H9 (cell line): Measurements from ENCODE around the gene FASTK. TPM values are rescaled to one million over a fixed set of nuclear protein-coding genes. Genes with fewer than 3 reads are reported as not detected.

ENCODE experiments used
- DNase-seq: peaks from one replicate; pipeline ENCODE4 v3.0.0-alpha.2; 2017
- H2AFZ ChIP-seq: one replicate; pipeline ENCODE4 v1.6.1; 2013; ENCODE audit warnings: mild to moderate bottlenecking, low read length, control low read depth, moderate library complexity
- H2AK5ac ChIP-seq: 2 replicates; pipeline ENCODE4 v1.6.1; 2013; ENCODE audit warnings: low read length, control low read depth, mixed read lengths; ENCODE audit not compliant: insufficient read length
- H2BK120ac ChIP-seq: one replicate; pipeline ENCODE4 v1.6.1; 2013; ENCODE audit warnings: low read depth, mild to moderate bottlenecking, low read length, control low read depth, inconsistent platforms; ENCODE audit not compliant: poor library complexity, severe bottlenecking
- H2BK12ac ChIP-seq: 2 replicates; pipeline ENCODE4 v1.6.1; 2013; ENCODE audit warnings: low read length, control low read depth, mixed read lengths, low read depth; ENCODE audit not compliant: insufficient read length
- H2BK15ac ChIP-seq: 2 replicates; pipeline ENCODE4 v1.6.1; 2013; ENCODE audit warnings: low read depth, low read length, control low read depth
- H2BK20ac ChIP-seq: one replicate; pipeline ENCODE4 v1.6.1; 2013; ENCODE audit warnings: low read depth, mild to moderate bottlenecking, low read length, control low read depth, inconsistent platforms; ENCODE audit not compliant: poor library complexity, severe bottlenecking
- H2BK5ac ChIP-seq: 2 replicates; pipeline ENCODE4 v1.6.1; 2013; ENCODE audit warnings: low read length, control low read depth, mixed read lengths; ENCODE audit not compliant: insufficient read length
- H3K14ac ChIP-seq: 2 replicates; pipeline ENCODE4 v1.6.1; 2013; ENCODE audit warnings: low read length, control low read depth; ENCODE audit not compliant: insufficient read depth
- H3K18ac ChIP-seq: 2 replicates; pipeline ENCODE4 v1.6.1; 2013; ENCODE audit warnings: low read depth, mild to moderate bottlenecking, mixed read lengths, low read length, control low read depth; ENCODE audit not compliant: insufficient read length
- H3K23ac ChIP-seq: 2 replicates; pipeline ENCODE4 v1.6.1; 2013; ENCODE audit warnings: low read length, control low read depth, mixed read lengths, low read depth; ENCODE audit not compliant: insufficient read length
- H3K23me2 ChIP-seq: 2 replicates; pipeline ENCODE4 v1.6.1; 2013; ENCODE audit warnings: low read depth, mild to moderate bottlenecking, mixed read lengths, low read length, control low read depth; ENCODE audit not compliant: insufficient read length, poor library complexity, severe bottlenecking
- H3K27ac ChIP-seq: 2 replicates; pipeline ENCODE4 v1.5.1; 2013; ENCODE audit warnings: low read length, control low read depth, mixed read lengths, low read depth; ENCODE audit not compliant: insufficient read length
- H3K27me3 ChIP-seq: 2 replicates; pipeline ENCODE4 v1.6.1; 2013; ENCODE audit warnings: low read length, control low read depth, inconsistent platforms; ENCODE audit not compliant: insufficient read depth
- H3K4ac ChIP-seq: 2 replicates; pipeline ENCODE4 v1.6.1; 2013; ENCODE audit warnings: low read depth, mild to moderate bottlenecking, control low read depth, inconsistent platforms, low read length, moderate library complexity
- H3K4me1 ChIP-seq: 2 replicates; pipeline ENCODE4 v1.6.1; 2013; ENCODE audit warnings: low read length, control low read depth, inconsistent platforms; ENCODE audit not compliant: insufficient read depth
- H3K4me2 ChIP-seq: 2 replicates; pipeline ENCODE4 v1.6.1; 2013; ENCODE audit warnings: low read length, control low read depth, mixed read lengths; ENCODE audit not compliant: insufficient read length, insufficient read depth
- H3K56ac ChIP-seq: 2 replicates; pipeline ENCODE4 v1.6.1; 2013; ENCODE audit warnings: low read depth, mild to moderate bottlenecking, mixed read lengths, low read length, control low read depth; ENCODE audit not compliant: insufficient read length
- H3K79me1 ChIP-seq: 2 replicates; pipeline ENCODE4 v1.6.1; 2013; ENCODE audit warnings: low read depth, mild to moderate bottlenecking, moderate library complexity, low read length, control low read depth, inconsistent platforms; ENCODE audit not compliant: insufficient read depth, poor library complexity, severe bottlenecking
- H3K79me2 ChIP-seq: 2 replicates; pipeline ENCODE4 v1.6.1; 2013; ENCODE audit warnings: low read length, control low read depth, inconsistent platforms; ENCODE audit not compliant: insufficient read depth
- H3K9ac ChIP-seq: 2 replicates; pipeline ENCODE4 v1.6.1; 2013; ENCODE audit warnings: low read length, control low read depth, mixed read lengths; ENCODE audit not compliant: insufficient read length; ENCODE audit errors: extremely low read depth
- H3K9me3 ChIP-seq: one replicate; pipeline ENCODE4 v1.6.1; 2013; ENCODE audit warnings: low read depth, low read length, inconsistent platforms; ENCODE audit not compliant: control insufficient read depth
- H3T11ph ChIP-seq: one replicate; pipeline ENCODE4 v1.6.1; 2013; ENCODE audit warnings: mild to moderate bottlenecking, low read length, control low read depth, inconsistent platforms
- H4K20me1 ChIP-seq: one replicate; pipeline ENCODE4 v1.6.1; 2013; ENCODE audit not compliant: control insufficient read depth, insufficient read length, insufficient read depth
- H4K5ac ChIP-seq: 2 replicates; pipeline ENCODE4 v1.6.1; 2013; ENCODE audit warnings: low read depth, mild to moderate bottlenecking, mixed read lengths, low read length, control low read depth; ENCODE audit not compliant: insufficient read length
- H4K8ac ChIP-seq: replicated peaks from 2 replicates; pipeline ENCODE4 v1.6.1; 2013; ENCODE audit warnings: low read length, control low read depth, mixed read lengths, low read depth; ENCODE audit not compliant: insufficient read length
- H4K91ac ChIP-seq: 2 replicates; pipeline ENCODE4 v1.6.1; 2013; ENCODE audit warnings: low read depth, mild to moderate bottlenecking, moderate library complexity, mixed read lengths, low read length, control low read depth; ENCODE audit not compliant: insufficient read length
- H3K27ac Mint-ChIP-seq, 3 experiments: 2 replicates in 2 of 3; 3 replicates in 1 of 3; pipeline ENCODE4 v1.8.0; 2020 to 2021; ENCODE audit warnings: mixed read lengths in 3 of 3, mild to moderate bottlenecking in 1 of 3, moderate library complexity in 1 of 3
- H3K27me3 Mint-ChIP-seq: 2 replicates; pipeline ENCODE4 v1.8.0; 2021; ENCODE audit warnings: low read depth, mild to moderate bottlenecking, moderate library complexity, mixed read lengths
- H3K36me3 Mint-ChIP-seq, 3 experiments: 2 replicates in 2 of 3; 3 replicates in 1 of 3; pipeline ENCODE4 v1.8.0; 2020 to 2021; ENCODE audit warnings: low read depth in 3 of 3, mixed read lengths in 3 of 3; ENCODE audit not compliant: insufficient read depth in 1 of 3
- H3K4me1 Mint-ChIP-seq, 2 experiments: 2 replicates each; pipeline ENCODE4 v1.8.0; 2020; ENCODE audit warnings: mixed read lengths in 2 of 2
- H3K4me3 Mint-ChIP-seq, 2 experiments: 2 replicates in 1 of 2; 3 replicates in 1 of 2; pipeline ENCODE4 v1.8.0; 2020 to 2021; ENCODE audit warnings: mild to moderate bottlenecking in 2 of 2, mixed read lengths in 2 of 2, moderate library complexity in 1 of 2
- H3K9me3 Mint-ChIP-seq, 2 experiments: 2 replicates in 1 of 2; 3 replicates in 1 of 2; pipeline ENCODE4 v1.8.0; 2020; ENCODE audit warnings: mild to moderate bottlenecking in 2 of 2, mixed read lengths in 2 of 2, moderate library complexity in 1 of 2
- CTCF ChIP-seq: fragments of 200-600 bp; sonication (generic); conservative IDR thresholded peaks from 3 replicates; pipeline ENCODE4 v1.8.0; 2021; ENCODE audit warnings: antibody characterized with exemption, mild to moderate bottlenecking
- WGBS: extraction: QIAGEN DNeasy Blood & Tissue Kit; methylation state at CpG from one replicate; pipeline ENCODE4 v1.1.7; 2013; ENCODE audit warnings: missing lambda C conversion rate, low lambda C conversion rate, mixed read lengths; ENCODE audit not compliant: insufficient read length; ENCODE audit errors: extremely low coverage; 5-methylcytosine and 5-hydroxymethylcytosine counted together
- total RNA-seq: library from RNA; stranded (reverse); gene quantifications from 2 replicates; pipeline ENCODE4 v1.2.1, GENCODE V29; 2021

FASTK gene
- total RNA-seq, 1 experiment from 2014 or later, result 57.8 TPM

- Histone ChIP-seq H3K79me2 (no peaks in the 10 kb centered on the region), H3K9ac (no peak overlapping the region), H3K23ac (no peak overlapping the region), H4K91ac (no peak overlapping the region), H2BK120ac (no peak overlapping the region), H3K18ac (no peak overlapping the region), H4K8ac (no peak overlapping the region), H2AK5ac (no peak overlapping the region), H3K27me3 (no peaks in the 10 kb centered on the region), H3K14ac (no peak overlapping the region; the same call in 1 of the 2 replicates), H3T11ph (no peak overlapping the region), H2BK20ac (no peak overlapping the region), H3K56ac (no peak overlapping the region), H4K20me1 (no peaks in the 10 kb centered on the region), H2BK12ac (no peak overlapping the region), H2AFZ (no peak overlapping the region), H3K9me3 (no peaks in the 10 kb centered on the region), H4K5ac (no peak overlapping the region), H3K4me2 (peak overlapping the region; percentile 51), H3K27ac (no peak overlapping the region), H3K79me1 (no peaks in the 10 kb centered on the region), H3K23me2 (peaks cover 10% of the 10 kb centered on the region), H3K4me1 (peaks cover 3% of the 10 kb centered on the region; the same call in 1 of the 2 replicates), H2BK15ac (no peak overlapping the region), H3K4ac (no peak overlapping the region), H2BK5ac (no peak overlapping the region)
- Mint-ChIP-seq H3K36me3 (peaks cover 32 to 54% (median 43%) of the 10 kb centered on the region in 3 experiments), H3K4me1 (peaks cover 19 to 26% of the 10 kb centered on the region in 2 experiments), H3K9me3 (no peaks in the 10 kb centered on the region), H3K4me3 (peak overlapping the region; percentile 70 to 85), H3K27ac (no peak overlapping the region), H3K27me3 (peaks cover 16% of the 10 kb centered on the region)
- peak; percentile 49 for TF ChIP-seq CTCF
- DNase-seq, result peak; percentile 89
- WGBS, result no CpG with 5 or more reads among the region's 22 CpGs
These were observed 44.8 kb upstream of the FASTK start for GRCh38 chr7:151125470-151125845.
